ENCODE measurements around the gene ERN1. TPM values are rescaled to one million over a fixed set of nuclear protein-coding genes. Genes with fewer than 3 reads are reported as not detected.

ERN1 gene
- total RNA-seq, 1 donor from 2014 or later = 16.7 TPM

- peaks cover 15% of the 10 kb centered on the region for H3K36me3 Mint-ChIP-seq (ENCODE audit: low read depth, unreplicated experiment)
- no peak overlapping the region for H3K4me3 Mint-ChIP-seq (ENCODE audit: unreplicated experiment)
- DNase-seq (ENCODE audit: low spot score) = no peak
- H3K9me3 Mint-ChIP-seq (ENCODE audit: unreplicated experiment) = no peaks in the 10 kb centered on the region
- TF ChIP-seq CTCF (IDR thresholded peaks at IDR 0.05; ENCODE audit: unreplicated experiment) = no peak
- H3K4me1 Mint-ChIP-seq (ENCODE audit: unreplicated experiment) = peaks cover 35% of the 10 kb centered on the region
- no peak overlapping the region for H3K27ac Mint-ChIP-seq (ENCODE audit: unreplicated experiment)
- H3K27me3 Mint-ChIP-seq (ENCODE audit: unreplicated experiment) = peaks cover 2% of the 10 kb centered on the region
These were observed 24.4 kb upstream of the ERN1 start for GRCh38 chr17:64154313-64154695.

GRCh38 chr17:64153565-64154312 is 23.8 kb upstream of the ERN1 start:
- TF ChIP-seq CTCF (IDR thresholded peaks at IDR 0.05; ENCODE audit: unreplicated experiment) = no peak
- Mint-ChIP-seq H3K27ac (ENCODE audit: unreplicated experiment) (no peak overlapping the region), H3K36me3 (ENCODE audit: low read depth, unreplicated experiment) (peaks cover 15% of the 10 kb centered on the region), H3K4me1 (ENCODE audit: unreplicated experiment) (peaks cover 33% of the 10 kb centered on the region), H3K4me3 (ENCODE audit: unreplicated experiment) (no peak overlapping the region), H3K9me3 (ENCODE audit: unreplicated experiment) (no peaks in the 10 kb centered on the region), H3K27me3 (ENCODE audit: unreplicated experiment) (peaks cover 2% of the 10 kb centered on the region)
- no peak for DNase-seq (ENCODE audit: low spot score)

GRCh38 chr17:64152428-64153125 is 22.6 kb upstream of the ERN1 start:
- TF ChIP-seq CTCF (IDR thresholded peaks at IDR 0.05; ENCODE audit: unreplicated experiment) = no peak
- DNase-seq (ENCODE audit: low spot score) = no peak
- Mint-ChIP-seq H3K4me1 (ENCODE audit: unreplicated experiment) (peaks cover 27% of the 10 kb centered on the region), H3K27me3 (ENCODE audit: unreplicated experiment) (peaks cover 2% of the 10 kb centered on the region), H3K9me3 (ENCODE audit: unreplicated experiment) (no peaks in the 10 kb centered on the region), H3K4me3 (ENCODE audit: unreplicated experiment) (no peak overlapping the region), H3K27ac (ENCODE audit: unreplicated experiment) (no peak overlapping the region), H3K36me3 (ENCODE audit: low read depth, unreplicated experiment) (peaks cover 15% of the 10 kb centered on the region)

GRCh38 chr17:64151016-64151368 is 21.0 kb upstream of the ERN1 start:
- peaks cover 4% of the 10 kb centered on the region for H3K27me3 Mint-ChIP-seq (ENCODE audit: unreplicated experiment)
- H3K36me3 Mint-ChIP-seq (ENCODE audit: low read depth, unreplicated experiment) = peaks cover 15% of the 10 kb centered on the region
- no peak for TF ChIP-seq CTCF (IDR thresholded peaks at IDR 0.05; ENCODE audit: unreplicated experiment)

More at GRCh38 chr17:64151016-64151368, 21.0 kb upstream of the ERN1 start:
- peaks cover 29% of the 10 kb centered on the region for H3K4me1 Mint-ChIP-seq (ENCODE audit: unreplicated experiment)
- no peak for DNase-seq (ENCODE audit: low spot score)
- no peak overlapping the region for H3K27ac Mint-ChIP-seq (ENCODE audit: unreplicated experiment)
- no peak overlapping the region for H3K4me3 Mint-ChIP-seq (ENCODE audit: unreplicated experiment)
- no peaks in the 10 kb centered on the region for H3K9me3 Mint-ChIP-seq (ENCODE audit: unreplicated experiment)

Measured in endothelial cell (in vitro differentiated cells).